GM03348 (cell line): ENCODE results near the gene CYREN.

Experiments
- DNase-seq: peaks from one replicate; pipeline ENCODE4 v3.0.0; 2012; ENCODE audit warnings: low spot score

Gene CYREN

GRCh38 chr7:135170274-135170997 is at the start of gene CYREN:
Gene CYREN, minus strand, starts transcription at chr7:135170707. Its CDS starts 1,785 bp downstream, at chr7:135168922.
- DNase-seq = peak; percentile 98

DNA sequence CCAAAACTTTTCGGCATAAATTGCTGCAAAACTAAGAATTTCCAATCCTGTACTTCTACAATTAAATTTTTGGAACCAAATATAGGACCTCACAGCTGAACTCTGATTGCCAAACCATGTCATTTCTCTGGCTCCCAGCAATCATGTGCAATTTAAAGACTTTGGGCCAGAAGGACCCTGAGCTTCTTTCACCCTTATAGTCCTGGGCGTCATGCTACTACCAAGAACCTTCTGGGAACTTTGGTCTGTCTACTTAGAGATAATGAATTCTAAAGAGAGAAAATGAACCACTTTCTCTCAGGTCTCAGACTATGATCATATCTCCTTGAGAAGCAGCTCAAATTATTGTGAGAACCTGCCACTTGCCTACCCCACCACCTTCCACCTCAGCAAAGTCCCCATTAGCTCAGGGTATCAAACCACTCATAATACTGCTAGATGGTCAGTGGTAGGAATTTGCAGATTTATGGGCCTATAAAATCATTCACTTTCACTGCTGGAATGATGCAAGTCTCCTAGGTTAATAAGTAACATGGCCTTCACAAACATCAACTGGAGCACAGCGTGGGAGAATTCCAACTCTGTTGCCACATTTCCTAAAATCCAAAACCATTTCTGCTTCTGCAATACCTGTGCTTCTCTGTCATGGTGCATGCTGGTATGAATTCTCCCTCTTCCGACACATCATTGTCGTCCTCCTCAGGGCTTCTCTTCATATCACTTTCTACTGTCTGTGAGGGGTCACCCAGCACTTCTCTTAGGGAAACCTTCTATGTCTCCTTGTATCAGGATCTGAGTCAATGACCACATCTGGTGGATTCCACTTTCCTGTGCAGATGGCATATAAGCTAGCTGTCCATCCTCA is 47.4 kb upstream of the CYREN start:
- DNase-seq = no peak

GRCh38 chr7:135215698-135216097 is 45.2 kb upstream of the CYREN start:
- no peak for DNase-seq

GRCh38 chr7:135215180-135215579 is 44.7 kb upstream of the CYREN start:
- DNase-seq = no peak

DNA sequence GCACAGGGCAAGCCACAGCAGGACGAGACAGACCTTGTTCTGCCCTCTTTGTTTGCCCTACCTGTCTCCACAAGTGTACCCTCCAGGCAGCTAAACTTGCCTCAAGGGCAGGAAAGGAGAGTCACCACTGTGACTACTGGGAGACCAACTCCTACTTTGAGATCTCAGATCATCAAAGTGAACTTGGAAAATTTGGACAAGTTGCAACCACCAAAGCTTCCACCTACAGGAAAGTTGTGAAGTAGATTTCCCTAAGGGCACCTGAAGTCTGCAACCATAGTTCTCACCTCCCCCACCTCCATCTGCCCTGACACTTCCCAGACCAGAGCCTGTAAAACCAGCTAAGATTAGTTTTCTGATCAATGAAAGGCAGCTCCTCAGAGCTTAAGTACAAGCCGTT is 43.3 kb upstream of the CYREN start:
- DNase-seq = no peak

DNA sequence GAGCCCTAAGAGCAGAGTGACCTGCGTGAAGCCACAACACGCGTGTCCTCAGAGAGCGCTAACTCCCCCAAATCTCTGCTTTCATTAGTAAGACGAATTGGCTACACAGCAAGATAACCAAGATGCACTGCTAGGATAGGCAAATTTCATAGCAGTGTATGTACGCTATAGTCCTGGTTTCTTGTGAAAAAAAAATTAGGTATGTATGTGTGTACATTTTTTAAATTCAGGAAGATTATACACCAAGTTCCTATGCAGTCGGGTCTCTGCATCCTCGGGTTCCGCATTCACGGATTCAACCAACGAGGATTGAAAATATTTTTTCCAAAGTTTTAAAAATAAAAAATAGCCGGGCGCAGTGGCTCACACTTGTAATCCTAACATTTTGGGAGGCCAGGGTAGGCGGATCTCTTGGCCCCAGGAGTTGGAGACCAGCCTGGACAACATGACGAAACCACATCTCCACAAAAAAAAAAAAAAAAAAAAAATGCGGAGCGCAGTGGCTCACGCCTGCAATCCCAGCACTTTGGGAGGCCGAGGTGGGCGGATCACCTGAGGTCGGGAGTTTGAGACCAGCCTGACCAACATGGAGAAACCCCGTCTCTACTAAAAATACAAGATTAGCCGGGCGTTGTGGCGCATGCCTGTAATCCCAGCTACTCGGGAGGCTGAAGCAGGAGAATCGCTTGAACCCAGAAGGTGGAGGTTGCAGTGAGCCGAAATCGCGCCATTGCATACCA is 41.6 kb upstream of the CYREN start:
- DNase-seq = peak; percentile 21

- peak; percentile 100 for DNase-seq
These were observed 40.9 kb upstream of the CYREN start, which contains the start of gene WDR91 for GRCh38 chr7:135211179-135211945. Gene WDR91, minus strand, starts transcription at chr7:135211526. Its CDS starts 24 bp downstream, at chr7:135211502.

DNA sequence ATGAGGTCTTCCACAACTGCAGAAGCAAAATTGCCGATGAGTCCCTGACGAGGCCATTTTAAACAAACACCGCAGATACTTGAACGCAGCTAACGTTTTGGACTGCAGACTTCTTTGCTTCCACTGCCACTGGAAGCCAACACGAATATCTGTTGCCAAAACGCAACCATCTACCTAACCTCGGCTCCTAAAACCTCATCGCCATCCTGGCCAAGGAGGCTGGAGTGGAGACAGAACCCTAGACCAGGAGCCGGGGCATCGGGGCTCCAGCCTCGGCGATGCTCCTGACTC is 40.3 kb upstream of the CYREN start:
- DNase-seq = no peak

- DNase-seq = no peak
These were observed 38.8 kb upstream of the CYREN start for GRCh38 chr7:135209225-135209834.

- DNase-seq = no peak
These were observed 37.7 kb upstream of the CYREN start for GRCh38 chr7:135208102-135208793.

- DNase-seq = no peak
These were observed 37.0 kb upstream of the CYREN start for GRCh38 chr7:135207406-135208101.

DNA sequence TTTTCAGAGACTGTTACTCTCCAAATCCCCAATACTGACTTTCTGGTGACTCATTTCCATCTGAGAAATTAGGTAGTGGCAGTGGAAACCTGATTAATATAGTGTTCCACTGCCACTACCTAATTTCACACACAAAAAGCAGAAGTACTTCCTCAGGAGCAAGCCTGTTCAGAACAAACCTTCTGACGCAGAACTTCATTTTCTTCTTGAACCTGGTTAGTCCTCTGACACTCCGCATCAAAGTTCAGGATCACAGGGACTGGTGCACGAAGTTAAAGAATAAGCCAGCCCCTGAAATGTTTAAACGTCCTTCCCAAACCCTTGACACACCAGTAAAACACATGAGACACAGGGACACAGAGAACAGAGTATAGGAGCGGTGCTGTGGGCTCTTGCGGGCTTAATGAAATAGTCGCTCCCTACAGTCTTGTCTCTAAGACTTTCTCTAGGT is 36.5 kb upstream of the CYREN start:
- DNase-seq = no peak

- no peak for DNase-seq
These were observed 35.3 kb upstream of the CYREN start for GRCh38 chr7:135205850-135206249.

DNA sequence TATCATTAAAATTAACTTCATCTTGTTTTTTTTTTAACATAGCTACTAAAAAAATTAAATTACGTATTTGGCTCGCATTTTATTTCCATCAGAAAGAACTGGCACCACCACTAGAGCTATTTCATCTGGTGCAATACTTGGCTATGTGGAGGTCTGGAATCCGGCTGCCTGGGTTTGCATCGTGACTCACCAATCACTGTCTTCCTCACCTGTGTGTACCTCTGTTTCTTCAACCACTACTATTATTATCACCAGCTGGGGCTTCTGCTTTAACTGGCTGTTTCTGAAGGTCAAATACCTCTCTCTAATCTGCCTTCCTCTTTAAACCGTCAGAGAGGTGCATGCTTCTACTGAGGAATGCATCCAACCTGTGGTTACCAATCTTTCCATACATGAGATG is 34.4 kb upstream of the CYREN start:
- DNase-seq = no peak

DNA sequence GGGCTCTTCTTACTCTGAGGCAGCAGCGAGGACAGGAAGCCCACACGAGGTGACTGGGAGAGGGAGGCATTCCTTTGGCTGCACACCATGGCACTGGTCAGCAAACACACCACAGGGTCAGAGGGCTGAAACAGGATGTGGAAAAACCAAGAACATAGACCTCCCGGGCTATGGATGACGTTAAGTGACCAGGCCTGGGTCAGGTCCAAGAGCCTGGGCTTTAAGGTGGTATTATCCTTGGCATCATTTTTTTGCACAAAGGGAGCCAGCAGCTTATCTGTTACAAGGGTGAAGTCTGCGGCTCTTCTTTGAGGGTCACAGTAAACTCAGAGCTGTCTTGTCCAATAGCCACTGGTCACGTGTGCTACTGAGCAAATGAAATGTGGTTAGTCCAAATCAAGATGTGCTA is 33.8 kb upstream of the CYREN start:
- no peak for DNase-seq

- no peak for DNase-seq
These were observed 30.8 kb upstream of the CYREN start for GRCh38 chr7:135201350-135201749.

DNA sequence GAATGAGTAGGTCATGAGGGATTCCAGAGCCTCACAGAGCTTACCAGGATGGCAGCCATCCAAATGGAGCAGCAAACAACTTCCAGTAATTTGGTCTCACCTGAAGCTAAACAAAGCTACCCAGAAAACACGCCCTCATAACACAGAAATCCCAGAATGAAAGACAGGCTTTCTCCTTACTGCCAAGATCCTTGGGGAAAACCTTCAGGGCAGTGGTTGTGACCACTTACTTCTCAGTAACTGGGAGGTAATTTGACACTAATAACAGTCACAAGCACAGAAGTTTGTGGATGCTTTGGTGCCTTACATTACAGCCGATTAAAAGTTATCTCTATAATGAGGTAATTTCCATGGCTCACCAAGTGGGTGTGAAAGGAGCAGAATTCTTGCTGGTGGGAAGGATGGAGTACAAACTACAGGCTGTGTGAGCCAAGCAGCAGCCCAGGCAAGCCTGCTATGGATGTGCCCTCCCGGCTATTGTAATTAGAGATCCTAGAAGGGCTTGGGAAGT is 30.4 kb upstream of the CYREN start:
- DNase-seq = no peak

DNA sequence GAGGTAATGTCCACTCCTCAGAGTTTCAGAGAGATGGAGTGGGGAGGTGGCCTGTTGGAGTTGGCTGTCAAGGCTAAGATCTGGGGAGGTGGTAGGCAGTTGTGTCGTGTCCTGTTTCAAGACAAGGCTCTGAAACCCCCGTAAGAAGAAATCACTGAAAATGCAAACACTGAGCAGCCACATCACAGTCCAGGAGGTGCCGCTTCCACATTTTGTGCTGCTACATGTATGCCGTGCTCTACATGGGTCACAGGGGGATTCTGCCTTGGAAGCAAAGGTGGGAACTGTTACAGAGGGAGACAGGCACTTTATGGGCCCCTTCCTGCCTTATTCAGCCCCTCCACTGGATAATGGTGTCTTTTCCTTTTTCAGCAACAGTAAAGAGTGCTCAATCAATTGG is 28.9 kb upstream of the CYREN start:
- no peak for DNase-seq

DNA sequence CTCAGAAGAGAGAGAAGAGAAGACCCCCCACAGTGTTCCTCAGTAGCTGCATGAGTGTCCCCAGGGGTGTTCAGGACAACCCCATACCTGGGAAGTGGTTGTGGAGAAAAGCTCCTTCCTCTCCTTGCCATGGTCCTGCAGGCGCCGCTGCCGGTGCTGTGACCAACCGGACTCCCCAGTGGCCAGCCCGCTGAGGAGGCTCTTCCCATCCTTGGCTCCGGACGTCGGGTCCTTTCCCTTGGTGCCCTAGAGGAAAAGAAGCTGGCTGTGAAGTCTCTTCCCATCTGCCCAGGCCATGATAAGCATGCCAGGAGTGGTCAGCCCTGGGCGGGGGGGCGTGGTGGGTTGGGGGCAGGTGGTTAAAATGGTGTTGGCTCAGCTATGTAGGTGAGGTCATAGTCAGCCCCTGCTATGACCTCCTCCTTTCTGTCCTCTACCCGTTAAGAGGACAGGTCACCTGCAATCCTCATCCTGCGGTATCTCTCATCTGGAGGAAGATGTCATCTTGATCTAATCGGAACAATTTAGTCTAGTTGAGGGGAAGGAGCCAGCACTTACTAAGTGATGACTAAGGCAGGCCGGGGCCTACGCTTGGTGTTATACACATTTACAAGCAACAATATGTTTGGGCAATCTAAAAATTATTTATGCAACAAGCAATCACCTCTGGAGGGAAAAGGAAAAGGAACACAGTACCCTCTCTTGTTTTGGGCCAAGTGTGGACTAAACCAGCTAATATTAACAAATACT is 27.6 kb upstream of the CYREN start:
- DNase-seq = no peak
